KG1 (cell line): ENCODE measurements around the gene COPS7A.
A peak's percentile ranks its signal among the peaks of the same experiment; 100 is the strongest.

Experiments used
- DNase-seq: peaks from one replicate; lab custom pipeline; 2025; lab: John Stamatoyannopoulos, UW

COPS7A gene, protein sequence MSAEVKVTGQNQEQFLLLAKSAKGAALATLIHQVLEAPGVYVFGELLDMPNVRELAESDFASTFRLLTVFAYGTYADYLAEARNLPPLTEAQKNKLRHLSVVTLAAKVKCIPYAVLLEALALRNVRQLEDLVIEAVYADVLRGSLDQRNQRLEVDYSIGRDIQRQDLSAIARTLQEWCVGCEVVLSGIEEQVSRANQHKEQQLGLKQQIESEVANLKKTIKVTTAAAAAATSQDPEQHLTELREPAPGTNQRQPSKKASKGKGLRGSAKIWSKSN

DNA sequence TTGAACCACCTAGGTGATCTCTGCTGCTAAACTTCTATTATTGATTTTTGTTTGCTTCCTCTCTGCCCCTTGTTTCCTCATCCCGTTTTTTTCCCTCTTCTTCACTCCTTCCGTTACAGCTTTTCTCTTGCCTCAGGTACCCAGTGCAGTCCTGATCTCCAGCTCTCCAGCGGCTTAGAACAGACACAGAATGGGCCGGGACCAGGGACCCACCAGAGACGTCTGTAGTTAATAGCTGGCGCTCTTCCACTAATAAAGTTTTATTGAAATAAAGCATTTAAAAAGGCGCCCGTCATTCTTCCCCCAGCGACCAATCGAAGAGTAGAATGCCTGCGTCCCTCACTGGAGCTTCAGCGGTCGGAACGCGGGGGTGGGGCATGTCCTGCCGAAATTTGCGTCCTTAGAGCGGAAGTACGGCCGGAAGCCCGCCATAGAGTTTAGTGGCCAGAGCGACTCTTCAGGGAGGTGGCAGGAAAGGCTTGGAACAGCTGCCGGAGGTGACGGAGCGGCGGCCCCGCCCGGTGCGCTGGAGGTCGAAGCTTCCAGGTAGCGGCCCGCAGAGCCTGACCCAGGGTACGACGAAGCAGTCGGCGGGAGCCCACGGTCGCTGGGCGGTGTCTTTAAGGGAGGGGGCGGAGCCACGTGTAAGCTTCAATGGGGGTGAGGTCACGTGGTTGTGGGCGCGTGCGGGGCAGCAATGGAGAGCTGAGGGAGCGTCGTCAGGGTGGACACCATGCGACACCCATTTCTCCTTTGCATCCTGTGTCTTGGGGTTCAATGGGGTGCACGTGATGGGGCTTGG lies at the start of gene COPS7A:
Gene COPS7A, plus strand, starts transcription at position 440 of the 802 bp plus-strand sequence. CDS start 611 bp downstream, outside the sequence.
- peak; percentile 99 for DNase-seq

DNA sequence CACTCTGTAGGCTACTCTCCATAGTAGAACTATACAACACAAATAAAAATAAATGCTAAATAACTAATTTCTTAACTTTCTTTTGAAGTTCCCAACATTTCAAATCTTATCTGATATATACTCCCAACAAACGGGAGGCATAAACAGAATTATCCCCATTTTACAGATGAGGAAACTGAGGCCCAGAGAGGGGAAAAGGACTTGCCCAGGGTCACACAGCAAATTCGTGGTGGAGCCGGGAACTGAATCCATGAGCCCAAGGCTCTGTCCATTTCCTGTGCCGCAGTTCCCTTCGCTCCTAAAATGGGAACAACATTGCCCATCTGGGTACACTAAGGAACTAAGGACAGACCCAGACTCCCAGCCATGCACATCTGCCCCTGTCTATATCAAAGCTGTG lies 46.9 kb upstream of the COPS7A start:
- no peak for DNase-seq

DNA sequence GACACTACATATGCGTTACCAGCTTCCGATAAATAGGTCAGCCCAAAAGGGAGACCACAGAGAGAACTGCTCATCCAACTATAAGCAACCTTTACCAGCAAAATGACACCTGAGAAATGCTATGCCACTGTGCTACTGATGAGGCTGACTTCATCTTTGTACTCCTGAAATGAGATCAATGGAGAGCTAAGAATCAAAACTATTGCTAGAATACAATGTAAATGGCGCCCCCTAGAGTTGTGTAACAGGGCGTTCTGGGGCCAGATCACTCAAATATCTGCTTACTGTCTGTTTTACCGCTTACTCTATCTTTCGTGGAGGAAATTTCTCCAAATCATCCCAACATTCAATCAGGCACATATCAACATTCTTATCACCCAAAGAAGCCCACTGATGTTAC lies 39.2 kb upstream of the COPS7A start:
- DNase-seq = peak; percentile 8

GRCh38 chr12:6685814-6686213 lies 38.0 kb upstream of the COPS7A start:
- no peak for DNase-seq

- DNase-seq = peak; percentile 93
These were observed 35.3 kb upstream of the COPS7A start for GRCh38 chr12:6688543-6688998.

- DNase-seq = peak; percentile 91
These were observed 34.6 kb upstream of the COPS7A start, which contains the start of gene ZNF384 for GRCh38 chr12:6688999-6689882. TSS of gene ZNF384 (minus strand) at chr12:6689375. CDS start at chr12:6679520, 9,855 bp downstream.

DNA sequence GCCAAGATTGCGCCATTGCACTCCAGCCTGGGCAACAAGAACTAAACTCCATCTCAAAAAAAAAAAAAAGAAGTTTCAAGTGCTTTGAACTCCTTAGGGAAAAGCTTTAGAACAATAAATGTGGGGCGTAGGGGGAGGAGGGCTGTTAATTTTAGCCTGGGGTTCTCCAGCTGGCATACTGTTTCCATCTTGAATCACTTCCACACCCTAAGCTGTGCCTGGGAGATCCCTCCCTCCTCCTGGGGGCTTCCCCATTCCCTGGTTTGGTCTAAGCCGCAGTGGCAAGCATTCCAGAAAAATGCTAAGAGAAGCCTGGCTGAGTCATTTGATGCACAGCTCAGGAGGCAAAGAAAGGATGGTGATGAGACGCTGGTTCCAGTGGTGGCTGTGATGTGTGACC lies 32.4 kb upstream of the COPS7A start:
- DNase-seq = no peak

- no peak for DNase-seq
These were observed 31.0 kb upstream of the COPS7A start for GRCh38 chr12:6692888-6693287.

DNA sequence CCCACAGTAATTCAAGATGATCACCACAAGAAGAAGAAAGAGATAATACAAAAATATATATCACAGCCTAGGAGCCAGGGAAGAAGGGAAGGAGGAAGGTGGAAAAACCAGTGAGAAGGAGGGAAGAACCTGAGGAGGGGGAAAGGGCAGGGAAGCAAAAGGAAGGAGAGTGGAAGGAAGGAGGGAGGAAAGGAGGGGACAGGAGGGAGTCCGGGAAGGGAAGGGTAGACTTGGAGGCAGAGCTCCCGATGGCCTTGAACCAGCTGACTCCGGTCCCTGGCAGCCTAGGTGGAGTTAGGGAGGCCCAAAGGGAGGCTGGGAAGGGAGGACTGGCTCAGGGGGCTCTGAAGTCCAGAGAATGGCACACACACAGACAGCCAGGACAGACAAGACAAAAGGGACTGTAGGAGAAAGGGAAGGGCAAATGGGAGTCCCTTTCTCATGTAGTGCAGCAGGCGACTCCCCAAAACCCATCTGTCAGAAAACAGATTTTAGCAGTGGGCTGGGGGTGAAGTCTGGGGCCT lies 30.0 kb upstream of the COPS7A start:
- no peak for DNase-seq

GRCh38 chr12:6694701-6695100 lies 29.1 kb upstream of the COPS7A start:
- no peak for DNase-seq

DNA sequence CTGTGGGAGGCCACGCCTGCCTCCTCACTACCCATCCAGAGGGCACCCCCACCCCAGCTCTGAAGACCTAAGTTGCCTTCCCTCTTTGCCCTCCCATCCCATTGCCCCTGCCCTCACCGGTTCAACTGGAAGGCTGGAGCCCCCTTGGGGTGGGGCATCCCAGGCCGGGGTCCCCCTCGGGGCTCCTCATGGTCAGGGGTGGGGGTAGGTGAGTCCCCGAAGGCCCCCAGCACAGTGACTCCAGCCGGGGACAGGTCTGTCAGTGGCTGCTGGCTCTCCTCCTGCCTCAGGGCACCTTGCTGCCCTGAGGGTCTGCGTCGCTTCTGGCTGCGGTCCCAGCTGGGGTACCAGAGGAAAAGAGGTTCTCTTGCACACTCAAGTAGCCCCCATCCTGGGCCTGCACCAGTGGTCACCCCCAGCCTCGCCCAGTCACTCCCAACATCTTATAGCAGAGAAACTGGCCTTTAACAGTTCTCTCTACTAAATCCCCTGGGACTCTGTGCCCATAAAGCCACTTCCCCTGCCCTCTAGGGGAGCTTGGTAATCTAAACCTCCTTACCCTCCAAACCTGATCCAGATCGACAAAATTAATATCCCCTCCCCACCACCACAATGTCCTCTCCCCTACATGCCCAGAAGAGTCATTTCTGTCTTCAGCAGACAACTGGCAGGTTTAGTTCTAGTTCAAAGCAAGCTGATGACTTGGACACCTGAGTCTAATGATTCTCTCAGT lies 28.4 kb upstream of the COPS7A start:
- DNase-seq = no peak

DNA sequence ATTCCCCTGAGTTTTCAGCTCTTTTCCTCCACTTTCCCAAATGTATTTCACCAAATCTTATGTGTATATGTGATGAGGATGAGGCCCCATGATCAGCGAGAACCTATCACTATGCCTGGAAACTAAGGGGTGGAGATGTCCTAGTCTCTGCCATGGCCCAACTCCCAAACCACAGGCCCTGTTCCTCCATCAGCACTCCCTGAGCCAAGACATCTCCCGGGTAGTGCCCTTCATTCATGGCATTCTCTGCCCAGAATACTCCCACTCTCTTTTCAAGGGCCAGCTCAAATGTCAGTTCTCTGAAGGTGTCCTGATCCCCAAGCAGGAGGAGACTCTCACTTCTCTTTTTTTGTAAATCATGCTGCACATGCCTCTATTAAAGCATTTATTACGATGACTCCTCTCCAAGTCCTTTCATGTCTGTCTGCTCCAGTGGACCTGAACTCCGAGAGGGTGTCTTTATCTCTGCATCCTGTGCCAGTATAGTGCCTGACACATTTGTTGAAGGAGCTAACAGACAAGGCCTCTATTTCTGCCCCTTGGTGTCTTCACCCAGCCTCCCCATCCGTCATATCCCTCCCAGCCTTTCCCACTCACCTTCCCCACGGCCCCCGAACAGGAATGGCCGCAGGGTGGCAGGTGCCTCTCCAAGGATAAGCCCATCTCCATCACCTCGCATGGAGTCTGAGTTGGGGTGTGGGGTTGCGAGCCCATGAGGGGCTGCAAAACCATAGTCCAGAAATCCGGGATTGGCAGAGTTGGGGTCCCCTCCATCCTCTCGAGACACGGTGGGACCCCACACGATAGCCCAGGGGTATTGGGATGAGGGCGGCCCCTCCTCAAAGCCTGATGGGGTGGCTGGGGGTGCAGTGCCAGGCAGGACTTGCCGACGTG lies 26.9 kb upstream of the COPS7A start:
- DNase-seq = no peak

DNA sequence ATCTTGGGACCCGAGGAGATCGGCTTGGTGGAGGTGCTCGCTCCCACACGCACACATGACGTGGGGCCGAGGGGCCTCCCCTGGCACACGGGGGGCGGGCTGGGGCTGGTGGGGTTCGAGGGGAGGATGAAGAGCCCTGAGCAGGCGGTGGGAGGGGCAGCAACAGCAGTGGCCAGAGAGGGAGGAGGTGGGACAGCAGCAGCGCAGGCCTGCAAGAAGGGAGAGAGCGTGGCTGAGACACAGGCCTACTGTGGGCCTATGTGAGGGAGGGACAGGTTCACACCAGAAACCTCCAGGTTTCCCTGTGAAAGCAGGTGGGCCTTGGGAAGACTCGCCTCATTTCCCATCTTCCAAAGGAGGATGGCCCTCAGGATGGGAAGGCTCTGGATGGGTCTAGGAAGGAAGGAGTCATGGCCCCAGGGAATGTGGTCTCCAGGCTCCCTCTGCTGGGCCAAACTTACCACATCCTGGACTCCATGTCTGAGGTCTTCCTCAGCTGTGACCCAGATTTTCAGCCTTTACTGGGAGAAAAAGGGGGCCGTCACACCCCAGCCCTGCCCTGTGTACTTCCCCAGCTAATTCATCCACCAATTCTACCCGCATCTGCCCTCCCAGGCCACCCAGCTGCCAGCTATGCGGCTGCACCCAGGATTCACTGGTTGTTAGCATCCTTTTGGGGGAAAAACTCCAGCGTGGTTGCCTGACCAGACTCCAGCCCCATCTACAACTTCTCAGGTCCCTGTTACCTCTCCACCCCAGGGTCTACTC lies 26.1 kb upstream of the COPS7A start:
- DNase-seq = no peak

- DNase-seq = no peak
These were observed 25.3 kb upstream of the COPS7A start for GRCh38 chr12:6698352-6699046.

DNA sequence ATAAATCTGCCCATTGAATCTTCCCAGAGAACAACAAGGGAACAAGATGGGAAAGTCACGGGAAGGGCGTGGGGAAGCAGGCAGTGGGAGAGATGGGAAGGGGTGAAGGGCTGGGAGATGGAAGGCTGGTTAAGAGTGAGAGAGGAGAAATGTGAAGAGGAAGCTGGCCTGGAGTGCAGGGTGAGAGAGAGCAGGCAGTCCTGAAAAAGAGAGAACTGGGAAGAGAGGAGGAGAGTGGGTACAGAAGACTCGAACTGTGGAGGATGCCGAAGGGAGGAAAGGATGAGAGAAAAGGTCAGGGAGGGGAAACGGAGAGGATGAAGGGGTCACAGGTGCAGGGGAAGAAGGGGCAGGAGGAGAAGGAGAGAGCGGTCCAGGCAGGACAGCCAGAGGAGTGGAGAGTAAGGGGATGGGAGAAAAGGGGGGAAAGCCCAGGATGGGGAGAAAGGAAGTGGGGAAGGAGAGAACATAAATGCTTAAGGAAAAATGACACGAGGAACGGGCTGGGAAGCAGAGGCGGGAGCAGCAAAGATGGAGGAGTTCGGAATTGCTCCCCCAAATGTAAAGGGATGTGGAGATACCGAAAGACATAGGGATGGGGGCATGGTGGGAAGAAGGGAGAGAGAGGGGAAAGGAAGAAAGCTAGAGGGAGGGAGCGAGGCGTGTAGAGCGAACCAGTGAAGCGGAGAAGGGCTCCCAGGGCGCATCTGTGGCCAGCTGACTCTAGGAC lies 24.4 kb upstream of the COPS7A start:
- DNase-seq = no peak

DNA sequence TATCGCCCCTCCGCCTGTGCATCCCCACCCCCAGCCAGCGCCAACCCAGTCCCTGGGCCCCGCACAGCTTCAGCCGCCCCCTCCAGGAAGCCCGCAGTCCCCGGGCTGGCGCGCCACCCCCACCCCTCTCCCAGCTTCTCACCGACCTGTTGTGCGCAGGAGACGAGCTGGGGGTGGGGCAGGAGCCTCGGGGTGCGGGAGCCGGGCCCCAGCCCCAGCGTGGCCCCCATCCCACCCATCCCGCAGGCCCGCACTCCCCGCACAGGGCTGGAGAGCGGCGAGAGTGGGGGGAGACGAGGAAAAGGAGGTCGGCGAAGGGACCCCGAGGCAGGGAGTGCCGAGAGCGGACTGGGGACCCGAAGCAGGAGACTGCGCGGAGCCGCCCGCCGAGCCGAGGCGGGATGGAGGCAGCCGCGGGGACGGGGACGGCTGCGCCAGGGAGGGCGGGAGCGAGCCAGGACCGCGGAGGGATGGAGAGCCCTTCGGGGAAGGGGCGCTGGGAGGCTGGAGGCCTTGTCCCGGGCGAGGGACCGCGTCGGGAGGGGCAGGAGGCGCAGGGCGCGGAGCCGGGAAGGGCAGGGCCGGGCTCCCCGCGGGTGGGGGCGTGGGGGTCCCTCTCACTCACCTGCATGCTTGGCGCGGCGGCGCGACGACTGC lies 23.7 kb upstream of the COPS7A start:
- no peak for DNase-seq

DNA sequence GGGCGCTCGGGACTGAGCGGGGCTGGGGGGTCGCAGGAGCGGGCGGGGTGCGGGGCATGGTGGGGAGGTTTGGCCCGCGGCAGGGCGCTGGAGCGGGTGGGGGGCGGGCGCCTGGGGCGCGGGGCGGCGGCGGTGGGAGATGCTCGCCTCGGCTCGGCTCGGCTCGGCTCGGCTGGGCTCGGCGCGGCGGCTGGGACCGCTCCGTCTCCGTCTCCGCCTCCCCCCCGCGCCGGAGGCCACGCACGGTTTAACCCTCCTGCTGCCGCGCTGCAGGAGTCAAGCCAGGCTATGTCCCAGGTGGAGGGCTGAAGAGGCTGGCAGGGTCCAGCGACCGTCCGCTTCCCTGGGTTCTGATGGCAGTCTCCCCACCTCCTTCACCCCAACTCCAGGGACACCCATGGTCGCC lies 23.2 kb upstream of the COPS7A start, which contains the start of gene PIANP:
Gene PIANP, minus strand, starts transcription at position 170 of the 406 bp plus-strand sequence. CDS start 2,754 bp downstream, outside the sequence.
- DNase-seq = no peak
